Activated CD8-positive, alpha-beta memory T cell treated with anti-CD3 and anti-CD28 coated beads, Interleukin-2, amount 50 U/mL, for 24 hours (primary cell): ENCODE data around the gene C19orf44.
"Not testable (repeated sequence)": the region's sequence is repeated elsewhere in the genome, so short reads cannot be mapped to it uniquely, and the experiment has no call there.

ENCODE experiments used
- DNase-seq: peaks from one replicate; pipeline ENCODE4 v3.0.0-alpha.2; 2020; ENCODE audit errors: extremely low read depth

C19orf44 gene

DNA sequence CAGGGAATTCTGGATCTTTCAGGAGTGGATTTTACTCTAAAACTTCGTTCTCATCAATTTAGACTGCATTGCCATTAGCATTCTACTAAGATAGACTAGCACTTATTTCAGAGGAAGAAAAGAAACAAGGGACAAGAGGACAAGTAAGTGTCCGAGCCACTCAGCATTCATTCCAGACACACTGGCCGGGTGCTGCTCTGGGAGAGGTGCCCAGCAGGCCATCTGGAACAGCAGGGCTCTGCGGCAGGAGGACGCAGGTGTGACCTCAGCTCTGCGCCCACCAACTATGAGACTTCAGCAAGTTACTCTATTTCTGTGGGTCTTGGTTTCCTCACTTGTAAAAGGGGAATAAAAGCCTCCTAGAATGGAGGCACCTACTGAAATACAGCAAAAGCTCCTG is 28.6 kb upstream of the C19orf44 start:
- no peak for DNase-seq

DNA sequence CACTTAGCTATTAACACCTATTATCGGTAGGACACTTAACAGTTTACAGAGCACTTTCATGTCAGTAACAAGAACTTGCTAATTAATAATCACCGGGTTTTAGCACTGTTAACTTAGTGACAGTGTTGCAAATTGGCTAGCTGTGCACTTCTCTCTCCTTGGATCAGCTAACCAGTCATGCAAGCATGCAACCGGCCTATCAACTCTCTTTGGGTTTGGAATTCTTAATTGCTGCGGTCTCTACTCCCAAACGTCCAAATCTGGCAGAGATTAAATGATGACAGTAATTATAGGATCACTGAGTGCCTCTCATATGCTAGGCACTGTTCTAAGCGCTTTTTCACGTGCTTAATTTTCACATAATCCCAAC is 25.7 kb upstream of the C19orf44 start:
- DNase-seq = no peak

DNA sequence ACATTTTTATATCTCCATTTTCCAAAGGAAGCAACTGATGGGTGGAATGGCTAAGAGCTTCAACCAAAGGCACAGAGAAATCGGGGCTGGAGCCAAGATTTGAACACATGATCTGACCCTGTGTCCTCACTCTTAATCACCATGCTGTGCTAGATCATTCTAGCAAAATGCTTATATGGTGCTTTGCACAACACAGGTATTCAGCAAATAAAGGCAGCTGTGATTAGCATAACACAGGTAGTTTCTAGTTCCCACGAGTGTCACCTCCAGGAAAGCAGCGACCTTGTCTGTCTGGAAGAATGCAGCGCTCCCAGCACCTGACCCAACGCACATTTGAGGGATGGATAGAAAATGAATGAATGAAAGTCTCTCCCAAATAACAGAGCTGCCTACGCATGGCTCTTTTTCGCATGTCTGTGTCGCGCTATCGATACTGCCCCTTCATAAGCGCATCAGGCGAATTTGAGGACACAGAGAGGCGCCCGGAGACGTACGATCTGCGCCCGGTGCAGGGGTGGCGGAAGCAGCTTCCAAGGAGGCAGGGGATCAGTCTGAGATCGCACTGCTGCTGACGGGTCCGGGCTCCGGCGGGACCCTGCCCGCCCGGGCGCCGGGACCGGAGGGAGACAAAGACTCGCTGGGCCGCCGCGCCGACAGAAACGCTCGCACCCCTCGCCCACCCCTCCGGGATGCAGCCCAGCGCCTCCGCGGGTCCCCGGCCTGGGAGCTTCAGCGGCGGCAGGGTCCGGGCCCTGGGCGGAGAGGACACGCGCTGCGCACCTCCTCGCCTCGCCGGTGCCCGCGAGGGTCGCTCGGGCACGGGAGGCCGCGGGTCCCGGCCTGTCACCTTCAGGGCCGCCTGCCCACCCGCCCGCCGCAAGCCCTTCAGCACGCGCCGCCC is 25.0 kb upstream of the C19orf44 start:
- no peak for DNase-seq

DNA sequence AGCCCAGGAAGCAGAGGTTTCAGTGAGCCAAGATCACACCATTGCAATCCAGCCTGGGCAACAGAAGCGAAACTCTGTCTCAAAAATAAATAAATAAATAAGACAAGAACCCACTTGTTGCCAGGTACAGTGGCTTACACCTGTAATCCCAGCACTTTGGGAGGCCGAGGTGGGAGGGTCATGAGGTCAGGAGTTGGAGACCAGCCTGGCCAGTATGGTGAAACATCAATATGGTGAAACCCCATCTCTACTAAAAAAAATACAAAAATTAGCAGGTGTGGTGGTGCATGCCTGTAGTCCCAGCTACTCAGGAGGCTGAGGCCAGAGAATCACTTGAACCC is 23.7 kb upstream of the C19orf44 start:
- not testable (repeated sequence) for DNase-seq

DNA sequence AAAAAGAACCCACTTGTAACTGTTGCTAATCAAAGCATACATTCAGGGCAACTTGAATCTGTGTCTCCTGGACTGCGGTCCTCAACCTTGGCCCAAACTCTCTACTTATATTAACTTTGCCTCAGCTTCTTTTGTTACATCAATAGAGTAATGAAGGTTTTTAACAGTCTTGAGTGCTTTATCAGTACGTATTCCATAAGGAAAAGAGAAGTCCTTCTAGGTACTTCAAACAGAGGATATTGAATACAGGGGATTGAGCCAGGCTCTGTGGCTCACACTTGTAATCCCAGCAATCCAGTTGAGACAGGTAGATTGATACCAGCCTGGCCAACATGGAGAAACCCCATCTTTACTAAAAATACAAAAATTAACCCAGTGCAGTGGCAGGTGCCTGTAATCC is 23.2 kb upstream of the C19orf44 start:
- no peak for DNase-seq

DNA sequence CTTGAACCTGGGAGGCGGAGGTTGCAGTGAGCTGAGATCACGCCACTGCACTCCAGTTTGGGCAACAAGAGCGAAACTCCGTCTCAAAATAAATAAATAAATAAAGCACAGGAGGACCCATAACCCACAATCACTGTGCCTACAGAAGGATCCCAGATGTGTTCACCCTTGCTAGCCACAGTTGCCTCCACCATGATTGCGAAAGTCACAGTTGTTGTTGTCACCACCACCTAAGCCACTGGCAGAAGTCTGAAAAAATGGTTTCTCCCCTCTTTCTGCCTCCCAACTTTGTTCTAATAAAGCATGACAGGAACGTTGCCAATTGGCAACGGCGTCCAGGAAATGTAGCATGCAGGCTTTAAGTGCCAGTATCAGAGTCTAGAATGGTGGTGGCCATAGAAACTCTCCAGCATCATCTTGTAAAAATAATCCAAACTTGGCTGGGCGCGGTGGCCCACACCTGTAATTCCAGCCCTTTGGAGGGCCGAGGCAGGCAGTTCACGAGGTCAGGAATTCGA is 22.3 kb upstream of the C19orf44 start:
- no peak for DNase-seq

DNA sequence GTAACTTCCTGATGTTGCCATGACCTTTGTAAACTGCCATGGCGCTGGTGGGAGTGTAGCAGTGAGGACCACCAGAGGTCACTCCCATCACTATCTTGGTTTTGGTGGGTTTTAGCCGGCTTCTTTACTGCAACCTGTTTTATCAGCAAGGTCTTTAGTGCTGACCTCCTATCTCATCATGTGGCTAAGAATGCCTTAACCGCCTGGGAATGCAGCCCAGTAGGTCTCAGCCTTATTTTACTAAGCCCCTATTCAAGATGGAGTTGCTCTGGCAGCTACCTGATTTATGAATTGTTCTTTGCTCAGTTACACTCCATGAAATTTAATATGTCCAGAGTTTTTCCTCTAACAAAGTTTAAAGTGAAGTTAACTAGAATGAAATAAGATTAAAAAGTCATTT is 19.8 kb upstream of the C19orf44 start:
- no peak for DNase-seq

DNA sequence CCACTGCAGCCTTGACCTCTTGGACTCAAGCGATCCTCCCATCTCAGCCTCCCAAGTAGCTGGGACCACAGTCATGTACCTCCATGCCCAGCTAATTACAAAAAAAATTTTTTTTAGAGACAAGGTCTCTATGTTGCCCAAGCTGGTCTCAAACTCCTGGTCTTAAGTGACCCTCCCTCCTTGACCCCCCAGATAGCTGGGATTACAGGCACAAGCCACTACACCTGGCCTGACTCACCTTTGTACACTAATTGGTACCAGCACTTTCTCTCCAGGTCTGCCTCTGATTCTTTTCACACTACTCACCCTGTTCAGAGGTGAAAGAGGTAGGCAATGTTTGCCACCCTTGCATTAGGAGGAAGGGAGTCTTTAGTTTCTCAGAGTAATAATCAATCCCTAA is 18.9 kb upstream of the C19orf44 start:
- DNase-seq = no peak

DNA sequence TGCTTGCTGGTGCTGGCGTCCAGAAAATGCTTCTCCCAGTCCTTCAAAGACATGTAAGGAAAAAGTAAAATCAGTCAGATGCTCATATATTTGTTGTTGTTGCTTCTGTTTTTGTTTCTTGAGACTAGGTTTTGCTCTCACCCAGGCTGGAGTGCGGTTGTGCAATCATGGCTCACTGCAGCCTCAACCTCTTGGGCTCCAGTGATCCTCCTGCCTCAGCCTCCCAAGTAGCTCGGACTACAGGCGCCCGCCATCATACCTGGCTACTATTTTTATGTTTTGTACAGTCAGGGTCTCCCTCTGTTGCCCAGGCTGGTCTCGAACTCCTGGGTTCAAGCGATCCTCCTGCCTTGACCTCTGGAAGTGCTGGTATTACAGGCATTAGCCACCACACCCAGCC is 13.4 kb upstream of the C19orf44 start:
- no peak for DNase-seq

DNA sequence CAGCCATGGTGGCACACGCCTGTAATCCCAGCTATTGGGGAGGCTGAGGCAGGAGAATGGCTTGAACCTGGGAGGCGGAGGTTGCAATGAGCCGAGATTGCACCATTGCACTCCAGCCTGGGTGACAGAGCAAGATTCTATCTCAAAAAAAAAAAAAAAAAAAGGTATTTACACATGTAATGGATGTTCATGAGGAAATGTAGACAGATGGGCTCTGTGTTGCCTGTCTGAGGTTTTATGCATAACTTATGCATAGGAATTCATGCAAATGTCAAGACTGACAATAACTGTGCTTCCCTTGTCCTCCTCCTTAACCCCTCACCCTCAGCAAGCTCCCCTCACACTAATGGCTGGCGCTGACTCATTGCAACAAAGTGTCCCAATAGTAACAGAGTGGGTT is 9.7 kb upstream of the C19orf44 start:
- not testable (repeated sequence) for DNase-seq

DNA sequence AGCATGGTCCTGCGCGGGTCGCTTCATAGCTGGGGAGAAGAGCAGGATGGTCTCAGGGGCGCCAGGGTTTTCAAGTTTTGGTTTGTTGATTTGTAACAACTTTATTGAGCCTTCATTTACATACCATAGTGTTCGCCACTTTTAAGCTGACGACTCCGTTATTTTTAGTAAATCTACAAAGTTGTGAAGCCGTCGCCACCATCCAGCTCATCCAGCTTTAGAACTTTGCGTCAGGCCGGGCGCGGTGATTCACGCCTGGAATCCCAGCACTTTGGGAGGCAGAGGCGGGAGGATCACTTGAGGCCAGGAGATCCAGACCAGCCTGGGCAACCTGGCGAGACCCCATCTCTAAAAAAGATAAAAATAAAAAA is 404 bp downstream of the C19orf44 start:
- no peak for DNase-seq

DNA sequence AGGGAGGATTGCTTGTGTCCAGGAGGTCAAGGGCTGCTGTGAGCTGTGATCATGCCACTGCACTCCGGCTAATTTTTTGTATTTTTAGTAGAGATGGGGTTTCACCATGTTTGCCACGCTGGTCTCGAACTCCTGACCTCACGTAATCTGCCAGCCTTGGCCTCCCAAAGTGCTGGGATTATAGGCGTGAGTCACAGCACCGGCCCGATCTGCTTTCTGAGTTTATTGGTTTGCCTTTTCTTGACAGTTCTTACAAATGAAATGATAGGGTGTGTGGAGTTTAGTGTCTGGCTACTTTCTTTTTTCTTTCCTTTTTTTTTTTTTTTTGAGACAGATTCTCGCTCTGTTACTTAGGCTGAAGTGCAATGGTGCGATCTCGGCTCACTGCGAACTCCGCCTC is 848 bp downstream of the C19orf44 start:
- DNase-seq = no peak

DNA sequence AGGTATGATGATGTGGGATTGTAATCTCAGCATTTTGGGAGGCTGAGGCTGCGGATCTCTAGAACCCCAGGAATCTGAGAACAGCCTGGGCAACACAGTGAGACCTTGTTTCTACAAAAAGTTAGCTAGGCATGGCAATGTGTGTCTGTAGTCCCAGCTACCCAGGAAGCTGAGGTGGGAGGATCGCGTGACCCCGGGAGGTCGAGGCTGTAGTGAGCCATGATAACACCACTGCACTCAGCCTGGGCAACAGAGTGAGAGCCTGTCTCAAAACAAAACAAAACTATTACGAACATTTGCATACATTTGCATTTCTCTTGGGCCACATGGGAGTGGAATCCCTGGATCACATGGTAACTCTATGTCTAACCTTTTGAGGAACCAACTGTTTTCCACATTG is 1.6 kb downstream of the C19orf44 start:
- DNase-seq = no peak

DNA sequence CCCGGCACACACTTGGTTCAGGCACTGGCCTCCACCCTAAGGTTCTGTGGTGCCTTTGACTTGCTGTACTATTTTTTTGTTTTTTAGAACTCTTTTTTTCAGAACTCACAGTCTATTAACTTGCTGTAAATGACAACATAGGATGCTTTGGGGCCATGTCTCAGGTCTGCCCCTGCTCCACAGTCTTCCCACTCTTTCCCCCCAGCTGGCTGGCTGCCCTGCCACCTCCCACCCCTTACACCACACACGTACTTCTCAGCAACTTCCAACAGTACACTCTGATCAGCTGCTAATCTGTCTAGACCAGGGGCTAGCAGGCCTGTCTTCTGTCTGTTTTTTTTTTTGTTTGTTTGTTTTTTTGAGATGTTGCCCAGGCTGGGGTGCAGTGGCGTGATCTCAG is 8.1 kb downstream of the C19orf44 start:
- DNase-seq = no peak

DNA sequence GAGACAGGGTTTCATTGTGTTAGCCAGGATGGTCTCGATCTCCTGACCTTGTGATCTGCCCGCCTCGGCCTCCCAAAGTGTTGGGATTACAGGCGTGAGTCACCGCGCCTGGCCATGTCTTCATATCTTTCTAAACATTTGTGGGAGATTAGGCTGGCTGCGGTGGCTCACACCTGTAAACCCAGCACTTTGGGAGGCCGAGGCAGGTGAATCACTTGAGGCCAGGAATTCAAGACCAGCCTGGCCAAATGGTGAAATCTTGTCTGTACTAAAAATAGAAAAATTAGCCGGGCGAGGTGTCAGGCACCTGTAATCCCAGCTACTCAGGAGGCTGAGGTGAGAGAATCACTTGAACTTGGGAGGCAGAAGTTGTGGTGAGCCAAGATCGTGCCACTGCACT is 10.0 kb downstream of the C19orf44 start:
- not testable (repeated sequence) for DNase-seq

DNA sequence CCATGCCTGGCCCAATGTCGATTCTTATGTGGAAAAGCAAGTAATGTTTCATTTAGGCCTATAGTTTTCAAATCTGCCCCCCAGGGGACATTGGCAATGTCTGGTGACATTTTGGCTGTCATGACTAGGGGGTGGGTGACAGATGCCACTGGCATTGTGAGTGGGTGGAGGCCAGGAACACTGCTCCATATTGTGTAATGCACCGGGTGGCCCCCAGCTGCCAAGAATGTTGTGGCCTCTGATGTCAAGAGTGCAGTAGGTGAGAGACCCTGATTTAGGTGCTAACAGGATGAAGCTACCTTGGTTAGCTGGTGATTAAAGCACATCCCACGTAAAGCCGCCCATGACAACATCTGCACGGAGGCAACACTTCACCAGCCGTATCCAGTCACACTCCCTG is 10.8 kb downstream of the C19orf44 start:
- no peak for DNase-seq

DNA sequence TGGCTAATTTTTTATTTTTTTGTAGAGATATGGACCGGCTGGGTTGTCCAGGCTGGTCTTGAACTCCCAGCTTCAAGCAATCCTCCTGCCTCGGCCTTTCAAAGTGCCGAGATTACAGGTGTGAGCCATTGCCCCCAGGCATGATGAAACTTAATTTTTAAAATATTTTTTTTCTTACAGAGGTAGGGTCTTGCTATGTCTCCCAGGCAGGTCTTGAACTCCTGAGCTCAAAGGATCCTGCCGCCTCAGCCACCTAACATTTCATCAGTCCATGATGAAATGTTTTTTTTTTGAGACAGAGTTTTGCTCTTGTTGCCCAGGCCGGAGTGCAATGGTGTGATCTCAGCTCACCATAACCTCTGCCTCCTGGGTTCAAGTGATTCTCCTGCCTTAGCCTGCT is 12.4 kb downstream of the C19orf44 start:
- no peak for DNase-seq

DNA sequence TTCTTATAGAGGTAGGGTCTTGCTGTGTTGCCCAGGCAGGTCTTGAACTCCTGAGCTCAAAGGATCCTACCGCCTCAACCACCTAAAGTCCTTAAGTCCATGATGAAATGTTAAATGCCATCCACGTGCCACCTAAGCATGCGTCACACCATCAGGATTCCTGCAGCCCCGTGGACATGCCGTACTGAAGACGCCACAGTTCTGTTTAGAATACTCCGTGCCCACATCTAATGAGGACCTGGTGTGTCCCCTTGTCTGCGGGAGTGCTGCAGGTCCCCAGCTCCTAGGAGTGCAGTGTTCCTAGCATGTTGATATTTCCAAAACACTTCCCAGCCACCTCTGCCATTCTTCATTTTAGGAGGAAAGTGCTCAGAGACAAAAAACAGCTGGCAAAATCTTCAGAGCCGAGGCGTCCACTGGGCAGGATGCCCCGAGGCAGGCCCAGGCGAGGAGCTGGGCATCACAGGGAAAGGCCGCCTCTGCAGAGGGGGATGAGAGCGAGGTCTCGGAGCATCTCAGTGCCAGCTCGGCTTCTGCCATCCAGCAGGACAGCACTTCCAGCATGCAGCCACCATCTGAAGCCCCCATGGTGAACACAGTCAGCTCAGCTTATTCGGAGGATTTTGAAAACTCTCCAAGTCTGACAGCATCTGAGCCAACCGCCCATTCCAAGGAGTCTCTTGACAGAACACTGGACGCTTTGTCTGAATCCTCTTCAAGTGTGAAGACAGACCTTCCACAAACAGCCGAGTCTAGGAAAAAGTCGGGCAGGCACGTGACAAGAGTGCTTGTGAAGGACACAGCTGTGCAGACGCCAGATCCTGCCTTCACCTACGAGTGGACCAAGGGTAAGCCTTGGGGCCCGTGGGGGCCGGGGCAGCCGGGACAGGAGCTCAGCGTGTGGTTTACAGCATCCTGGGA is 13.2 kb downstream of the C19orf44 start:
- DNase-seq = no peak

DNA sequence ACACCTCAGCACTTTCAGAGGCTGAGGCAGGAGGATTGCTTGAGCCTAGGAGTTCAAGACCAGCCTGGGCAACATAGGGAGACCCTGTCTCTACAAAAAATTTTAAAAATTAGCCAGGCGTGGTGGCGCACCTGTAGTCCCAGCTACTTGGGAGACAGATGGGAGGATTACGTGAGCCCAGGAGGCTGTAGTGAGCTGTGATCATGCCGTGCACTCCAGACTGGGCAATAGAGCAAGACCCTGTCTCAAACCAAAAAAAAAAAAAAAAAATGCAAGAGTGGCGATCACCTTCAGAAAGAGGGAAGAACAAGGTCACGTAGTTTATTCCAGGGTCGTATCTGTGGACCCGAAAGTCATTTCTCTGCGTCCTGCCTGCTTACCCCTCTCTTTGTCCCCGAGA is 16.4 kb downstream of the C19orf44 start:
- DNase-seq = not testable (repeated sequence)

DNA sequence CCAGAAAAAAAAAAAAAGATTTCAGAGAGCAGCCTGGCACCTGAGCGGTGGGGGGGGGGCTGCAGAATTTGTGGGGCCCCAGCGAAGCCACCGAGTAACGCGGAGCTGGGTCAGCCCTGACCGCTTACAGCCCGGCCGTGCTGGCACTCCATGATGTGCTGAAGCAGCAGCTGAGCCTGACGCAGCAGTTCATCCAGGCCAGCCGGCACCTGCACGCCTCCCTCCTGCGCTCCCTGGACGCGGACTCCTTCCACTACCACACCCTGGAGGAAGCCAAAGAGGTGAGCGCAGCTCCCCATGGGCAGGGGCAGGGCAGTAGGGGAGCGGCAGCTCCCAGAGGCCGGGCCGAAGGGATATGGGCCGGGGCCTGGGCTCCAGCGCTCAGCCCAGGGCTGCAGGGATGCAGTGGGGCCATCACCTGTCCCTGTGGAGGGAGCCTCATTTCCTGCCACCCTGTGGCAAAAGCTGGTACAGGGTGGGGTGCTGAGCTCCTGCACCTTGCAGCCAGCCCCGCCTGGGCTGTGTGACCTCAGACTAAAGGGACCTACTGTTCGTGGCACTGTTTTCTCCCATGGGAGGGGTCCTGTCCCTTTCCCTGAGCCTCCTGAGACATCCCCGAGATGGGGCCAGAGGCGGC is 18.3 kb downstream of the C19orf44 start:
- no peak for DNase-seq

DNA sequence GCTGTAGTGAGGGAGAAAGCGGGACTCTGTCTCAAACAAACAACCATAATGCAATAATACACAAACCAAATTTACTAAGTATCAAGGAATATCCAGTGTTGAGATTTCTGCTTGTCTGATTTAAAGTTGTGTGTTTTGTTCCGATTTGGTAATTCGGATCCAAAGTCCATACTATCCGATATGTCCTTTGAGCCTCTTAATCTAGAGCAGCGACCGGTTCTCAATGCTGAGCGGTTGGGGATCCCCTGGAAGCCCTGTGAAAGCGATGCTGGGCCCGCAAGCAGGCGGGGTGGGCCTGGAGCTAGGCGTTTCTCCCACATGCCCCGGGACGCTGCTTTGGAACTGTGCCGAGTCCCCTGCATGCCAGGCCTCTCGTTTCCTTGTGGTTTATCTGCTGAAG is 20.2 kb downstream of the C19orf44 start:
- DNase-seq = no peak

DNA sequence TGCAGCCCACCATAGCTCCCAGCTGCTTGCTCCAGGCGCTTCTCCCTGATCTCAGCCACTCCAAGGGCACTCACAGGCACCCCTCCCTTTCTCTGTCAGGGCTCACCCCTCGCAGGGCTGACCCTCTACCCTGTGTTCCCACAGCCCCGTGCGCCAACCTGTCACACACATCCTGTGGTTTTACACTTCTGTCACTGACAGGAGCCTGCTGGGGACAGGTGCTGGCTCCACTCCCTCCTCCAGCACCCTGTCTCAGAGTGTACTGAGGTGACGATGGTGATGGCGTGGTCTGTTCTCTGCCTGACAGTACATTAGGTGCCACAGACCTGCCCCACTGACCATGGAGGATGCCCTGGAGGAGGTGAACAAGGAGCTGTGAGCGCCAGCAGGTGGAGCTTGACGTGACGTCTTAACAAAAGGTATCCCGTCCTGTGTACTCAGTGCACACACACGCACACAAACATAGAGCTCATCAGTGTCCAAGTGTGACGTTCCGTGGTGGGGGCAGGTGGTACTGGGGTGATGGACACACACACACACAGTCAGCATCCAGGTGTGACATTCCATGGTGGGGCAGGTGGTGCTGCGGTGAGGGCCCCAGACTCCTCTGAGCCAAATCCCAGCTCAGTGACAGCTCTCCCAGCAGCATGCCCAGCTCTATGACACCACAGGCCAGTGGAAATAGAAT is 20.9 kb downstream of the C19orf44 start:
- DNase-seq = no peak
